ENCODE results near the gene ANO1.

The ANO1 gene

DNA sequence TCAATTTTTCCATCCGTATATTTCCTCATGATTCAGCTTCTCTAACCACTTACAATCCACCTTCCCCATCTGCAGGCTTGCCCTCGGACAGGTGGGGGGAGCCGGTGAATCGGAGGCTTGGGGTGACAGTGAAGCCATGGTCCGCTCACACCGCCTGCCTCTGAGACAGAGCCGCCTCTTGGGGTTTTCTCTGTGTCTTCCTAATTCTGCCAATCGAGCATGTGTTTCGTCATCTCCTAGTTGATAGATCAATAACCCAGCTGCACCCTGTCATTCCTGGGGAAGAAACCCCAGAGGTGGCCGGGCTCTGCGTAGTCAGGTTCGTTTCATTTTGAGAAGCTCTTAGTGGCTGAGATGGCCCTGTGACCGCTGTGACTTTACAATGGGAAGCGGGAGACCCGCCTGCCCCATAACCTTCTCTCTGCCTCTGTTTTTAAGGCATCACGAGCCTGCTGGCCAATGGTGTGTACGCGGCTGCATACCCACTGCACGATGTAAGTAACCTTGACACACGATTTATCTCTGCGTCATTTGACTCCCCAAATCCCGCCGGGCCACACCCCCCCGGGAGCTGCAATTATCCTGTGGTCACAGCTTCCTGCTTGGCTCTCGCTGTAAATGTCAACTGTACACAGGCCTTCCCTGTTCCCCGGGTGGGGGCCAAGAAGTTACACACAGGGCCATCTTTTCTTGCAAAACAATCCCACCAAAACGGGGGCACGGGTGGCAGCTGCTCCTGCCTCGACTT lies 33.3 kb downstream of the ANO1 start:
- H3K4me3 ChIP-seq (ENCODE audit: low read depth, low read length) = no peak overlapping the region

DNA sequence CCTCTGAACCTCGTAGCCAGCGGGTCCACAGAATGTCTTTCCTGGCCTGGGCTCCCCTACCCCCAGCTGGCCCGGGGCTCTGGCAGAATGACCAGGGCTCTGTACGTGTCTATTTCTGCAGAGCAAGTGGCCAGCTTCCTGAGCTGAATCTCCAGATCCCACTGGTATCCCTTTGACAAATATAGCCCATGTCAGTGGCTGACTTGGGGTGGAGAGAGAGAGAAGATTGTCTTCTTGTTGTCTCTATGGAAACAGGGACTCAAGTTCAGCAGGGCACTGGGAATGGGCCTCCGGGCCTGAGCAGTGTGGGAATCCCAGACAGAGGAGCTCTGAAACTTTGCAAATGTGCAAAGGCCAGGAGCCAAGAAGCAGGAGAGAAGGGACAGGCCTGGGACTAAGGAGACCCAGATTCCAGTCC lies 33.9 kb downstream of the ANO1 start:
- no peak overlapping the region for H3K4me3 ChIP-seq (ENCODE audit: low read depth, low read length)

DNA sequence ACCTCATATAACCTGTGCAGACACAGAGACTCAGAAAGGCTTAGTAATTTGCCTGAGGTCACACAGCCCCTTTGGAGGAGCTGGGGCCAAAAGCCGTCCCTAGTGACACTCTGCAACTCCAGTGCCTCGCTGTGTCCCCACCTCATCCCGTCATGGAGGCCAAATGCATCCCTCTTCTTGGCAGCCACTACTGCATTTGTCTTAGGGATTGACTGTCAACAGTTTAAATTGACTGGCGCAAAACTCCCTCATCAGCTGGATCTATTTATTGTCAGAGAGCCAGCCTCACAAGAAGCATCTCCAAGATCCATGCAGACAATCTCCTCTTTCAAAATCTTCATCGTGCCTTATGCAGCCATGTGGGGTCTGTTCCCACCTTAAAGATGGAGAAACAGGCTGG lies 35.7 kb downstream of the ANO1 start:
- H3K4me3 ChIP-seq (ENCODE audit: low read depth, low read length) = no peak overlapping the region

DNA sequence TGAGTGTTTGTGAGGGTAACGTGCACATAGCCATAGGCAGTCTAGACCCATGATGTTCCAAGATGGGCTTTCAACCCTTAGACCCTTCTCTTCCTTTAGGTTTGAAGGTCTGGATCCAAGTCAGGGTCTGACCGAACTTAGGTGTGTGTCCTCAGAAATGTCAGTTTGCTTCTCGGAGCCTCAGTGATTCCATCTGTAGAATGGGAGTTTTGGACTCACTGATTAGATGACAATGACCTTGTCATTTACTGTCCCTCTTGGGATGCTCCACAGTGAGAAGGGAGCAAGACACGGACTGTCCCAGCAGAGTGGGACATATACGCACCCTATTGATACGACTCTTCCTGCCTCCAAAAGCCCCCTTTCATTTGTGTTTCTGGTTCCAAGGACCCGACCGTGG lies 37.7 kb downstream of the ANO1 start:
- H3K4me3 ChIP-seq (ENCODE audit: low read depth, low read length) = no peak overlapping the region

DNA sequence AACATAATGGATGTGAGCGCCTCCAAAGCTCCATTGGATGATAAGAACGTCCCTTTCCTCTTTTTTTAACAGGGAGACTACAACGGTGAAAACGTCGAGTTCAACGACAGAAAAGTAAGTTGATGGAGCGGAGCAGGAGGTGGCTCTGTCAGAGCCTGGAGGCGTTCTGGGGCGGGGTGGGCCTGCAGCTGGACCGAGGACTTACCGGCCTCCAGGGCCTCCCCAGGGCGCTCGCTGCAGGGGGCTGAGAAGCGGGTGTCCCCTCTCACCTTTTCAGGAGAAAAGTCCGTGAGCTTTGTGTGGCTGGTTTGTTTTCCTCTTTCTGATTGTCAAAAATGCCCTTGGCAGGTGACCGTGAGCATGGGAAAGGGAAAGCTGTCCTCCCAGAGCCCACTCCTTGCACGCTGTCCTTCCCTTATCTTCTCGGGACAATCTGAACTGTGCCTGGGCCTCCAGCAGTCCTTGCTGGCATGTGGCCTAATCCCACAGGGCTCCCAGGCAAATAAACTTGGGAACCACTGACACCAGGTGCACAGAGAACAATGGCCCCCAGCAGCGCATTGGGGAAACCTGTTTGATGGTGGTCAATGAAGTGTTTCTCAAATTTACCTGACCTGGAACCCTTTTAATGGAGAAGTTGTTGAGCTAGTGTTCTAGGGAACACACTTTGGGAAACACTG lies 38.4 kb downstream of the ANO1 start:
- H3K4me3 ChIP-seq (ENCODE audit: low read depth, low read length) = no peak overlapping the region

DNA sequence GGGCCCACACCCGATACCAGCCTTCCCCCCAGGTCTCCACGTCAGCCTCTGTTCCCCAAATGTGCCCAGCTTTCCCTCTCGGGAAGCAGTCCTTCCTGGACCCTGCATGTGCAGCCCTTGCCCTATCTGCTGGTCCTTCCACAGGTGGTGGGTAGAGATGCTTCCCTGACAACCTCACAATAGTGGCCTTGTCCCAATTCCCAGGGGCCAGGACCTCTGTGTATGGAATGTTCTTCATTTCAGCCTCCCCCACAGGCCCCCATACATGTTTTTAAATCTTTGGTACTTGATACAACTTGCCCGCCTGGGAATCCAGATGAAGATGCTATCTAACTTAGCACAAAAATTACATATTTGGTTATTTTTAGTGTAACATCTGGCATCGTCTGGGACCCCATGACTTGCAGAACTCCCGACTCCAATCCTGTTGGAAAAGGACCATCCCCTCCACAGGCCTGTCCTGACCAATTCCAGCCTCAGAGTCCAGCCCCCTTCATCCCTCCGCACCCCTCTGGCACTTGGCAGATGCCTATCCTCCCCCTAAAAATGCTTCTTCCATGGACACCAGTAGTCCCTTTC lies 39.5 kb downstream of the ANO1 start:
- no peak overlapping the region for H3K4me3 ChIP-seq (ENCODE audit: low read depth, low read length)

DNA sequence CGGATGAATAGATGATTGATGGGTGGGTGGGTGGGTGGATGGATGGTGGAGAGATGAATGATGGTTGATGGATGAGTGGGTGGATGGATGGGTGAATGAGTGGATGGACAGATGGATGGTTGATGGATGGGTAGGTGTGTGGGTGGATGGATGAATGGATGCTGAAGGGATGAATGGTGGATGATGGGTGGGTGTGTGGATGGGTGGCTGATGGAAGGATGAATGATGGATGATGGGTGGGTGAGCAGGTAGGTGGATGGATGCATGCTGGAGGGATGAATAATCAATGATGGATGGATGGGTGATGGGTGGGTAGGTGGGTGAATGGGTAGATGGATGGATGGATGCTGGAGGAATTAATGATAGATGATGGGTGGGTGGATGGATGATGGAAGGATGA lies 40.5 kb downstream of the ANO1 start:
- H3K4me3 ChIP-seq (ENCODE audit: low read depth, low read length) = no peak overlapping the region

DNA sequence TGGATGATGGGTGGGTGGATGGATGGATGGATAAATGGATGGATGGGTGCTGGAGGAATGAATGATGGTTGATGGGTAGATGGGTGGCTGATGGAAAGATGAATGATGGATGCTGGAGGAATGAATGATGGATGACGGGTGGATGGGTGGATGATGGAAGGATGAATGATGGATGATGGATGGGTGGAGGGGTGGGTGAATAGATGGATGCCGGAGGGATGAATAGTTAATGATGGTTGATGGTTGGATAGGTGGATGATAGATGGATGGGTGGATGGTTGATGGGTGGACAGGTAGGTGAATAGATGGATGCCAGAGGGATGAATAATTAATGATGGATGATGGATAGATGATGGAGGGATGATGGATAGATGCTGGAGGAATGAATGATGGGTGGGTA lies 41.4 kb downstream of the ANO1 start:
- no peak overlapping the region for H3K4me3 ChIP-seq (ENCODE audit: low read depth, low read length)

DNA sequence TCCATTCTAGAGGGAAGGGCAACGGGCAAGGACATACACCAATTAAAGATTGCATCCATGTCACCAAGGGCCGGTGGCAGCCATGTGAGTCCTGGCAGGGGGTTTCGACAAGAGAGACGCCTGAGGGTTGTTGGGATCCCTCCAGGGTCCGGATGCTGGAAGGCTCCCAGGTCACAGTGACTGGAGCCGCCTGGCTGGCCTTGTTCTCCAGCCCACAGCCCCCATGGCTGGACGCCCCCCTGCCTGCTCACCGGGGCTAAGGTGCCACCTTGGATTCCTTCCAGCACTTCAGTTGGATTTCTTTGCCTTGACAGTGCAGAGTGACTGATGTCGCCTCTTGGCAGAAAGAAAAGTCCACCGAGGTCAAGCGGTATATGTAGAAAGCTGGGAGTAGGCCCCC lies 42.6 kb downstream of the ANO1 start:
- H3K4me3 ChIP-seq (ENCODE audit: low read depth, low read length) = no peak overlapping the region

DNA sequence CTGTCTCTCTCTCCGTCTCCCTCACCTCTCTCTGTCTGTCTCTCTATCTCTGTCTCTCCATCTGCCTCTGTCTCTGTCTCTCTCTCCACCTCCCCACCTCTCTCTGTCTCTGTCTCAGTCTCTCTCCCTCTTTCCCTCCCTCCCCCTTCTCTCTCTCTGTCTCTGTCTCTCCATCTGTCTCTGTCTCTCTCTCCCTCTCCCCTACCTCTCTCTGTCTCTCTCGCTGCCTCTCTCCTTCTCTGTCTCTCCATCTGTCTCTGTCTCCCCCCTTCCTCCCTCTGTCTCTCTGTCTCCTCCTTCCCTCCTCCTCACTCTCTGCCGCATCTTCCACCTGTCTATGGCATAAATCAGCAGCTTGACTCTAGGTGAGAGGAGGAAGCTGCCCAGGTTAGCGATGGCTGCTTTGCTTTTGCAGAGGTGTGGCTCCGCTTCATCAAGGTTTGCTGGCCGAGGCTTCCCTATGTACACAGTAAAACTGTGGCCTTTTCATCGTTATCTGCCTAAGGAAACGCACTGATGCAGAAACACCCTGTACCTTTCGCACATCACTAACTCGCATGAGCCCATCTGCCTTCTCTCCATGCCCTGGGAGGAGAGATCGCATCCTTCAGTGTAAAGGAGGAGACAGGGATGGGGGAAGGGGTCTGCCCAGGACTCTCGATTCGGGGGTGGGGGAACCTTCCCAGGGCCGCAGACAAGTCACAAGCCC lies 44.5 kb downstream of the ANO1 start:
- no peak overlapping the region for H3K4me3 ChIP-seq (ENCODE audit: low read depth, low read length)

DNA sequence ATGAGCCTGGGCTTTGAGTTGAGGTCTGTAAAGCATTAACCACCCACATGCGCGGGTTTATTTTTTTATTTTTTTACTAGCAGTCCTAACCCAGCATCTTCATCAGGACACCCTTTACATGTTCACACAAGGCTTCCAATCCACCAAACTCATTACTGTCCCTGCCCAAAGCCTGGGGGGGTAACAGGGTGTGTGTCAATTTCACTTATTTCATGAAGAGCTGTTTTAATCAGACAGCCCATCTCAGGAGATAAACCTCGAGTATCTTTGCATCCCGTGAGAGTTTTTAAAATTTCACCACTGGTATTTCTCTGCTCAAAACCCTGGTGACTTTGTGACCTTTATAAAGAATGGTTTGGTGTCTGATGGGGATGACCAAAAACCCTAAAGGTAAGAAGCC lies 45.6 kb downstream of the ANO1 start:
- no peak overlapping the region for H3K4me3 ChIP-seq (ENCODE audit: low read depth, low read length)

DNA sequence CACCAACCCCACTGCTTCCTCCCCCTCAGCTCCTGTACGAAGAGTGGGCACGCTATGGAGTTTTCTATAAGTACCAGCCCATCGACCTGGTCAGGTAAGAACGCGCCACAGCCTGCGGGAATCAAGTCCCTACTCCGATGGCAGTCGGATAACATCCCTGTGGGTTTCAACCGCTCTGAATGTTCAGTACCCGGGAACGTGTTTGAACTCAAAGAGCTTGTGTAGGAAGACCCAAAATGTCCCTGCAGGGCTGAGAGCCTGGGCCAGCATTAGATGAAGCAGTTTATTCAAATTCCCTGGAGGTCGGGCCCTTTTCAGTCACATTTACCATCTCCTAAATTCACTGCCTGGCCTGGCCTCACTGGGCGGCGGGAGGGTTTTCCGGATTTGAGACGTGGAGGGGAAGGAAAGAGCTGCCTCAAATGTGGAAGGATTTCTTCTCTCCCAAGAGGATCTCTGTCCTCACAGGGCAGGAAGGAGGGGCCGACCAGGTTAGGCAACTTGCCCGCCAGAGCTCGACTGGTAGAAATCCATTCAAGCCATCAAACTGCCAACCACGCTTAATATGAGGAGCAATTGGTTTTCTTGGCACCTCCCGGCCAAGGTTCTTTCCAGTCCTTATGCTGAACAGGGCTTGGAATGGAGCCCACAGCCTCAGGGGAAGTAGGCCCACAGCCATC lies 46.3 kb downstream of the ANO1 start:
- no peak overlapping the region for H3K4me3 ChIP-seq (ENCODE audit: low read depth, low read length)

DNA sequence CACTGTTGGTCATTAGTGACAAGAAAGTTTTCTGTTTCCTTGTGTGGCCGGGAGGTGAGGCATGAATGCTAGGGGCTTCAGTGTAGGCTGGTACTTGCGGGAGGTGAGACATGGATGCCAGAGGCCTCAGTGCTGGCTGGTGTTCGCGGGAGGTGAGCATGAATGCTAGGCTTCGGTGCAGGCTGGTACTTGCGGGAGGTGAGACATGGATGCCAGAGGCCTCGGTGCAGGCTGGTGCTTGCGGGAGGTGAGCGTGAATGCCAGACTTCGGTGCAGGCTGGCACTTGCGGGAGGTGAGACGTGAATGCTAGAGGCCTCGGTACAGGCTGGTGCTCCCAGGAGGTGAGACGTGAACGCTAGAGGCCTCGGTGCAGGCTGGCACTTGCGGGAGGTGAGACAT lies 48.4 kb downstream of the ANO1 start:
- H3K4me3 ChIP-seq (ENCODE audit: low read depth, low read length) = no peak overlapping the region

DNA sequence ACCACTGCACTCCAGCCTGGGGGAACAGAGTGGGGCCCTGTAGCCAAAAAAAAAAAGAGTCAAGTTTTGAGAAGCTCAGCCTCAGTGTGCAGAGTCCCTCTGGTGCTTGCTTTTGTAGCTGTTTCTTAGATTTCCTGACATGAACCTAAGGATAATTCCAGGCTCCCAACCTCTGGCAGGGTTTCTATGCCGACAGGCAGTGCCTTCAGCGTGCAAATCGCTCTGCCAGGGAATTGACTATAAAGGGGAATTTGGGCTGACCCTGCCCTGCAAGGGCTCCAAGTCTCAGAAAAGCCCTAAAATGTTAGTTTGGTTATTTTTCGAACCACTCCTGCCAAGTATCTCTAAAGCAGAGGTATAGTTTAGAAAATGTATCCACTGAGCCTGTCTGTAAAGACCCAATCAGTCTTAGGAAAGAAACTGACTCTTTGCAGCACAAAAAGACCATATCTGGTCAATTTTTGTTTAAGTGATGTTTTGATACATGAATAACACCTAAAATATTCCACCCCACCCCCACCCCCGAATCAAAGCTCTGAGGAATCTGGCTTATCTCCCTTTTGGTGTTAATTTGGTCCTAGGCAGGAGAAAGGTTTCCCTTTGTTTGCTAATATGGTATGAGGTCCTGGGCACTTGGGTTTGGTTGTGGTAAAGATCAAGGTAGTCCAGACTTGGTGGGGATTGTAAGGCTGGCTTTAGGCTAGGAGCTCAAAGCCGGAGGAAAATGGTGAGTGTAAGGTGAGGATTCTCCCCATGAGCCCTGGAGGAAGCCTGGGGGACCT lies 49.7 kb downstream of the ANO1 start:
- H3K4me3 ChIP-seq (ENCODE audit: low read depth, low read length) = no peak overlapping the region

DNA sequence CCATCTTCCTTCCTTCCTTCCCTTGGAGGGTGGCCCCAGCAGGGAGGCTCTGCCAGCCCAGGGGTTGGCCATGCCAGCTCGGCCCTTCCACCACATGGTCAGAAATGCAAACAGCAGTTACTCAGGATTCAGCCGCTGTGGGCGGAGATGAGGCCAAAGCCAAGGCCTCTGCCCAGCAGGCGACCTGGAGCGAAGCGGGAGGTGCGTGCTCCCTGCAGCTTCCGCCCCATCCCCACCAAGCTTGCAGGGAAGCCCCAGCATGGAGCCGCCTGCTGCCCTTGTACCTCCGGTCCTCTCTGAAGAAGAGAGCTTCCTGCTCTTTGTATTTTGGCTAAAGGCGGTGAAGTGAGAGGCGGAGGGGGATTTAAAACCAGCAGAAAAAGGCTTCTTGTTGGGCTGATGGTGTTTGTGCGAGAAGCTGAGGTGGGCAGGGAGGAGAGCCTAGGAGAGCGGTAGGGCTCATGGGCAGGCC lies 50.4 kb downstream of the ANO1 start:
- no peak overlapping the region for H3K4me3 ChIP-seq (ENCODE audit: low read depth, low read length)

DNA sequence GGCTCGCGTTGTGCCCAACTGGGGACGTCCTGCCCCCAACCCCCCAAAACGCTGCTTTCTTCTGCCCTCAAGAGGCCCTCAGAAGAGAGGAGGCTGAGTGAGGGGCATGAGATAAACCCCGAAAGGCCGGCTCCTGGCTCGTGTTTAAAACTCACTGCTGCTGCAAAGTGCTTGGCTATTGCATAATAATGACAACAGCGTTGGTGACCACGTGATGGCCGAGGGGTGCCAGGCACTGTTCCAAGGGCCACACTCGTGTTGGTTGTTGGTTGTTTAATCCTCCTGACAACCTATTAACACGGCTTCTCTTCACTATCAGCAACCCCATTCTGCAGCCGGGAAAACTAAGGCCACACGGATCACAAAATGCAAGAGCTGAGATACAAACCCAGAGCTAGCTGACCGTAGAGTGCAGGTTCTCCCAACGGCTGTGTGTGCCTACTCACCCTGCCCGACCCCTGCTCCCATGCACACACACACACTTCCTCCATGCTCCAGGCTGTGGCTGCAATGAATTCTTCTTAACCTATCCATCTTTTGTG lies 51.0 kb downstream of the ANO1 start:
- H3K4me3 ChIP-seq (ENCODE audit: low read depth, low read length) = no peak overlapping the region

DNA sequence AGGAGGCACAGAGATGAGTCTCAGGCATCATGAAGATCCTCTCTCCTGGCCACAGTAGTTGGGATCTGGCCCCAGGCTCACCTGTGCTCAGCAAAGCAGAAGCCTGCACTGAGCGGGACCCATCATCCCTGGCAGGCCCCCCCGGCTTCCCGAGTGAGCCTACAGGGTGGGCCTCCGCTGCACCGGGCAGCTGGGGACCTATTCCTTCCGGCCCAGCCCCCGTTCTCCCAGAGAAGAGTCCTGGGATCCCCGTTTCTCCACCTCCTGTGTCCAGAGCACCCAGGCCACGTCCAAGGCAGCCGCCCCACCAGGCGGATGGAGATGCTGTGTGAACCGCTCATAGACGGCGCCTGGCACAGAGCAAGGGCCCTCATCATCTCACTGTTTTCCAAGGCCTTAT lies 52.5 kb downstream of the ANO1 start:
- H3K4me3 ChIP-seq (ENCODE audit: low read depth, low read length) = no peak overlapping the region

DNA sequence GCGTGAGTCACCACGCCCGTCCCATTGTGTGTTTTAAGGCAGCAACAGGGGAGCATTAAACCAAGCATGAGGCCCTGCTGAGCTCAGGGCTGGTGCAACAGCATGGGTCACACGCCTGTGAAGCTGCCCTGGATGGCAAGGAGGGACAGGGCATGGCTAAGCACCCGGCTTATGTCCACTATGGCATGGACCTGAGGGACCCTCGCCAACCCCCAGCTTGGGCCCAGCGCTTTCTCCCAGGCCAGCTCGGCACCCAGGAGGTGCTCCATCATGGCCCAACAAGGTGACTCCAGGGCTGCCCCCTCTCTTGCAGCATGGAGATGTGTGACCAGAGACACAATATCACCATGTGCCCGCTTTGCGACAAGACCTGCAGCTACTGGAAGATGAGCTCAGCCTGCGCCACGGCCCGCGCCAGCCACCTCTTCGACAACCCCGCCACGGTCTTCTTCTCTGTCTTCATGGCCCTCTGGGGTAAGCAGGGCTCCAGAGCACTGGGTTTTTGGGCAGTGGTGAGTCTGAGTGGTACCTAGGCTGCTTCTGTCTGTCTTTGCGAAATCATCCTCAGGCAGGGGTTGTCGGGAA lies 53.6 kb downstream of the ANO1 start:
- H3K4me3 ChIP-seq (ENCODE audit: low read depth, low read length) = no peak overlapping the region

DNA sequence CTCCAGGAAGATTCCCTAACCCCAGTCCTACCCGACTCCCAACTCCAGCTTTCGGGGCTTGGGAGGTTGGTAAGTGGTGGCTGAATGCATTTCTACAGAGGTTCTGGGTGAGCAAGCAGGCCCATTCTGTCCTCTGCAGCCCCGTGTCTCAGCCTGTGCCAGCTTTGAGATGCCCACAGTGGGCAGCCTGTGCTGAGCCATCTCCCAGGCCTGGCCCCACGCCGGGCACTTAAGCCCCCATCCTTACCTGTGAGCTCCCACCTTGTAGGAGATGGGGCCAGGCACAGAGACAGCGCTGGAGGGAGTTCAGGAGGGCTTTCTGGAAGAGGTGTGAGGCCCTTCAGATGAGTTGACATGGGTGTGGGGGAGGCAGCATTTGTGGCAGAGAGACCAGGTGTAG lies 54.5 kb downstream of the ANO1 start:
- H3K4me3 ChIP-seq (ENCODE audit: low read depth, low read length) = no peak overlapping the region
